ENCODE data around the gene ADAMTSL3.

- TF ChIP-seq CTCF (IDR thresholded peaks at IDR 0.05): no peak
- no peak for TF ChIP-seq POLR2A (IDR thresholded peaks at IDR 0.05)
These were observed 272.2 kb downstream of the ADAMTSL3 start for GRCh38 chr15:83926116-83926515.
